Endothelial cell of umbilical vein (primary cell): ENCODE data around the gene STON2. TPM values are rescaled to one million over a fixed set of nuclear protein-coding genes. Genes with fewer than 3 reads are reported as not detected.

Experiments
- BruUV-seq: library from RNA; stranded (reverse); fragments of 400-500 nt; replicated peaks from 2 replicates; lab custom pipeline; 2021; lab: Mats Ljungman, UMichigan
- CTCF ChIA-PET: fragments of 300-600, 350-600 bp; sonication (Branson Sonifier 250); formaldehyde crosslinking; loops from one replicate; lab custom pipeline; 2021; ENCODE audit warnings: antibody characterized with exemption, inconsistent platforms; lab: Charles Lee
- POLR2A ChIA-PET: fragments of 300-600, 350-600 bp; sonication (Branson Sonifier 250); formaldehyde crosslinking; loops from one replicate; lab custom pipeline; 2021; ENCODE audit warnings: antibody characterized with exemption, inconsistent platforms; lab: Charles Lee
- DNase-seq: peaks from one replicate; pipeline ENCODE4 v3.0.0-alpha.2; 2011; ENCODE audit warnings: low read depth, low spot score
- FAIRE-seq: peaks from 2 replicates; lab custom pipeline; 2011; peaks lifted over from hg19 to GRCh38; lab: Jason Lieb, UNC
- H2AFZ ChIP-seq: 2 replicates; pipeline ENCODE4 v1.6.0; 2012; ENCODE audit warnings: low read depth, low read length, control low read depth, inconsistent platforms
- H3K27ac ChIP-seq: 2 replicates; pipeline ENCODE4 v1.5.1; 2011; ENCODE audit warnings: low read depth, mild to moderate bottlenecking, control low read depth, low read length, moderate library complexity; ENCODE audit not compliant: insufficient read depth
- H3K27me3 ChIP-seq, 2 experiments: 2 replicates each; pipeline versions ENCODE4 v1.6.0 to v1.6.1; 2011; ENCODE audit warnings: low read length in 2 of 2, mixed read lengths in 1 of 2; ENCODE audit not compliant: control insufficient read depth in 2 of 2, insufficient read depth in 2 of 2
- H3K36me3 ChIP-seq, 2 experiments: 2 replicates in 1 of 2; 3 replicates in 1 of 2; pipeline ENCODE4 v1.5.1; 2011; ENCODE audit warnings: low read length in 2 of 2, mild to moderate bottlenecking in 1 of 2, moderate library complexity in 1 of 2; ENCODE audit not compliant: control insufficient read depth in 2 of 2, insufficient read depth in 2 of 2; ENCODE audit errors: extremely low read depth in 1 of 2
- H3K4me1 ChIP-seq: 3 replicates; pipeline ENCODE4 v1.5.1; 2011; ENCODE audit warnings: mild to moderate bottlenecking, low read length; ENCODE audit not compliant: control insufficient read depth, insufficient read depth; ENCODE audit errors: extremely low read depth
- H3K4me2 ChIP-seq: 2 replicates; pipeline ENCODE4 v1.6.1; 2011; ENCODE audit warnings: low read length, control low read depth, mixed read lengths; ENCODE audit not compliant: insufficient read depth
- H3K4me3 ChIP-seq, 3 experiments: fragments of 200-600 bp in 1 of 3; sonication (generic), shearing (Covaris generic) in 1 of 3; replicated peaks in 1 of 3; 2 replicates each; pipeline ENCODE4 v1.5.1; 2011 to 2016; ENCODE audit warnings: control low read depth in 3 of 3, low read length in 3 of 3, mild to moderate bottlenecking in 2 of 3, inconsistent platforms in 1 of 3, low read depth in 1 of 3, moderate library complexity in 1 of 3; ENCODE audit not compliant: insufficient read depth in 1 of 3
- H3K79me2 ChIP-seq: 2 replicates; pipeline ENCODE4 v1.6.0; 2012; ENCODE audit warnings: low read length, inconsistent platforms; ENCODE audit not compliant: control insufficient read depth, insufficient read depth
- H3K9ac ChIP-seq: replicated peaks from 2 replicates; pipeline ENCODE3; 2011; ENCODE audit warnings: low read length, control low read depth; ENCODE audit not compliant: insufficient read depth; ENCODE audit errors: extremely low read depth
- H3K9me1 ChIP-seq: replicated peaks from 3 replicates; pipeline ENCODE4 v1.6.0; 2011; ENCODE audit warnings: mild to moderate bottlenecking, low read length; ENCODE audit not compliant: control insufficient read depth, insufficient read depth; ENCODE audit errors: extremely low read depth
- H3K9me3 ChIP-seq: replicated peaks from 2 replicates; pipeline ENCODE4 v1.5.1; 2012; ENCODE audit warnings: low read length, inconsistent platforms; ENCODE audit not compliant: control insufficient read depth, insufficient read depth
- H4K20me1 ChIP-seq: replicated peaks from 2 replicates; pipeline ENCODE3; 2011; ENCODE audit warnings: mild to moderate bottlenecking, low read length; ENCODE audit not compliant: control insufficient read depth, insufficient read depth; ENCODE audit errors: extremely low read depth
- EZH2 ChIP-seq: IDR thresholded peaks from 2 replicates; pipeline ENCODE4 v1.6.1; 2012; ENCODE audit warnings: borderline replicate concordance, low read depth, mild to moderate bottlenecking, moderate library complexity, low read length, inconsistent platforms; ENCODE audit not compliant: severe bottlenecking
- FOS ChIP-seq: IDR thresholded peaks from 2 replicates; pipeline ENCODE4 v1.6.1; 2011; ENCODE audit warnings: mild to moderate bottlenecking, low read length, moderate library complexity, borderline replicate concordance; ENCODE audit not compliant: insufficient read depth
- GATA2 ChIP-seq: IDR thresholded peaks from 2 replicates; pipeline ENCODE4 v1.7.0; 2011; ENCODE audit warnings: low read depth, mild to moderate bottlenecking, moderate library complexity, mixed read lengths, low read length; ENCODE audit not compliant: insufficient read length, insufficient read depth
- JUN ChIP-seq: IDR thresholded peaks from 2 replicates; pipeline ENCODE4 v1.6.1; 2011; ENCODE audit warnings: borderline replicate concordance, low read depth; ENCODE audit not compliant: insufficient read length, insufficient read depth
- MYC ChIP-seq: IDR thresholded peaks from one replicate; pipeline ENCODE4 v1.6.1; 2011; ENCODE audit warnings: mild to moderate bottlenecking, low read depth, low read length
- POLR2A ChIP-seq: IDR thresholded peaks from 2 replicates; pipeline ENCODE4 v1.6.1; 2012; ENCODE audit warnings: low read depth, mild to moderate bottlenecking, control low read depth, low read length
- POLR2AphosphoS5 ChIP-seq: IDR thresholded peaks from 2 replicates; pipeline ENCODE4 v1.6.1; 2012; ENCODE audit warnings: low read depth, mild to moderate bottlenecking, control low read depth, low read length, moderate library complexity; ENCODE audit not compliant: insufficient read depth
- dilution Hi-C: fragments of 300-500 bp; cut with MboI; formaldehyde crosslinking; loops from one replicate; pipeline ENCODE4 v1.15.0; 2019; ENCODE audit warnings: low sequenced_read_pairs; ENCODE audit not compliant: extremely low pct_ligation_motif_present
- intact Hi-C: fragments of 100-400 bp; cut with micrococcal nuclease; formaldehyde crosslinking; loops from one replicate; pipeline ENCODE4 v1.10.0; 2022
- polyA plus RNA-seq, 4 experiments: library from polyadenylated mRNA; depleted of rRNA in 3 of 4; stranded (reverse) in 3 of 4; unstranded in 1 of 4; fragments of >200 nt; gene quantifications; 2 replicates each; pipeline versions ENCODE4 v1.2.1 to v1.2.3, GENCODE V29; 2011 to 2012; ENCODE audit warnings: missing spikeins in 1 of 4
- total RNA-seq: library from RNA; stranded (reverse); gene quantifications from 2 replicates; pipeline ENCODE4 v1.2.3, GENCODE V29; 2021
- TF ChIP-seq, protein P1 (sequence below), 2 donors: IDR thresholded peaks; 1 replicate in 1 of 2; 2 replicates in 1 of 2; pipeline ENCODE4 v1.5.1; 2011; ENCODE audit warnings: low read length in 2 of 2, mild to moderate bottlenecking in 2 of 2, moderate library complexity in 2 of 2, control low read depth in 1 of 2, inconsistent platforms in 1 of 2, low read depth in 1 of 2; ENCODE audit not compliant: insufficient read depth in 1 of 2; ENCODE audit errors: extremely low read depth in 1 of 2
- TF ChIP-seq, protein P2 (sequence below): IDR thresholded peaks from 2 replicates; pipeline ENCODE4 v1.6.1; 2011; ENCODE audit not compliant: insufficient read depth, insufficient read length

Gene STON2
- total and polyA plus RNA-seq, 2 donors (not counting 3 experiments of a cell fraction or from before 2014, with no cell fraction given): not detected

DNA sequence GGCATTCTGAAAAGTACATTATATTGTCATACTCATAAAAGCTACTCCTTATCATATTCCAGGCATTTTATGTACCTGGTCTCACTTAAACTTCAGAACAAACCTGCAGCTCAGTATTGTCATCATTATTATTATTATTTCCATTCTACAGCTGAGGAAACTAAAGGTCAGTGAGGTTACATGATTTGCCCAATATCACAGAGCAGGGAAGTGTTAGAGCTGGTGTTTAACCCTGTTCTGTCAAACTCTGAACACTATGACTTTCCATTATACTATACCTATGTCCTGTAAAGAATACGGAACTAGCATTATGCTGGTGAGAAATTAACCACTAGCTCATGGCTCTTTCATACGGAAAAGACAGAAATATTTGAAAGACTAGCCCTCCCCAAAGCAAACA, 56.4 kb downstream of the STON2 start:
- dilution Hi-C loops (no loop called here), intact Hi-C loops (no loop called here)
- H3K4me2 ChIP-seq: no peak overlapping the region
- no peaks in the 10 kb centered on the region for H3K9me3 ChIP-seq
- no peak overlapping the region for H3K4me3 ChIP-seq
- BruUV-seq: no TSS peak
- CTCF ChIA-PET: no interaction called here
- POLR2A ChIA-PET: no interaction called here
- no peaks in the 10 kb centered on the region for H4K20me1 ChIP-seq
- H3K79me2 ChIP-seq: no peaks in the 10 kb centered on the region
- TF ChIP-seq MYC: no peak
- TF ChIP-seq GATA2: no peak
- TF ChIP-seq, protein P1, sequence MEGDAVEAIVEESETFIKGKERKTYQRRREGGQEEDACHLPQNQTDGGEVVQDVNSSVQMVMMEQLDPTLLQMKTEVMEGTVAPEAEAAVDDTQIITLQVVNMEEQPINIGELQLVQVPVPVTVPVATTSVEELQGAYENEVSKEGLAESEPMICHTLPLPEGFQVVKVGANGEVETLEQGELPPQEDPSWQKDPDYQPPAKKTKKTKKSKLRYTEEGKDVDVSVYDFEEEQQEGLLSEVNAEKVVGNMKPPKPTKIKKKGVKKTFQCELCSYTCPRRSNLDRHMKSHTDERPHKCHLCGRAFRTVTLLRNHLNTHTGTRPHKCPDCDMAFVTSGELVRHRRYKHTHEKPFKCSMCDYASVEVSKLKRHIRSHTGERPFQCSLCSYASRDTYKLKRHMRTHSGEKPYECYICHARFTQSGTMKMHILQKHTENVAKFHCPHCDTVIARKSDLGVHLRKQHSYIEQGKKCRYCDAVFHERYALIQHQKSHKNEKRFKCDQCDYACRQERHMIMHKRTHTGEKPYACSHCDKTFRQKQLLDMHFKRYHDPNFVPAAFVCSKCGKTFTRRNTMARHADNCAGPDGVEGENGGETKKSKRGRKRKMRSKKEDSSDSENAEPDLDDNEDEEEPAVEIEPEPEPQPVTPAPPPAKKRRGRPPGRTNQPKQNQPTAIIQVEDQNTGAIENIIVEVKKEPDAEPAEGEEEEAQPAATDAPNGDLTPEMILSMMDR (IDR thresholded peaks at IDR 0.05; ENCODE audit: extremely low read depth in 1 of 2, insufficient read depth in 1 of 2, low read depth in 1 of 2, low read length in 2 of 2): no peak
- TF ChIP-seq JUN: no peak
- no peak for TF ChIP-seq POLR2AphosphoS5
- TF ChIP-seq EZH2: no peak
- no peak for TF ChIP-seq POLR2A
- TF ChIP-seq FOS: no peak
- TF ChIP-seq, protein P2, sequence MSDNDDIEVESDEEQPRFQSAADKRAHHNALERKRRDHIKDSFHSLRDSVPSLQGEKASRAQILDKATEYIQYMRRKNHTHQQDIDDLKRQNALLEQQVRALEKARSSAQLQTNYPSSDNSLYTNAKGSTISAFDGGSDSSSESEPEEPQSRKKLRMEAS: no peak
- DNase-seq (no peak), FAIRE-seq (no peak)
- no peak overlapping the region for H2AFZ ChIP-seq
- no peaks in the 10 kb centered on the region for H3K4me1 ChIP-seq
- no peaks in the 10 kb centered on the region for H3K9me1 ChIP-seq
- no peaks in the 10 kb centered on the region for H3K27me3 ChIP-seq
- no peak overlapping the region for H3K27ac ChIP-seq
- no peaks in the 10 kb centered on the region for H3K36me3 ChIP-seq
- no peak overlapping the region for H3K9ac ChIP-seq
